ENCODE measurements around the gene BABAM2.

- no peak for TF ChIP-seq CTCF (IDR thresholded peaks at IDR 0.05; ENCODE audit: low read depth, low read length)
- no peak for TF ChIP-seq POLR2A (IDR thresholded peaks at IDR 0.05; ENCODE audit: extremely low read depth, insufficient read length)
- TF ChIP-seq MAX (IDR thresholded peaks at IDR 0.05; ENCODE audit: low read depth, low read length): no peak
Measured at GRCh38 chr2:28344756-28345373, 454.3 kb downstream of the BABAM2 start.
